D721Med (cell line): ENCODE measurements around the gene CUEDC1.
"Not testable (repeated sequence)": the region's sequence is repeated elsewhere in the genome, so short reads cannot be mapped to it uniquely, and the experiment has no call there.

Experiments used
- DNase-seq: peaks from one replicate; pipeline ENCODE4 v3.0.0; 2011; ENCODE audit warnings: low spot score; ENCODE audit not compliant: insufficient read length
- FAIRE-seq: peaks from 2 replicates; lab custom pipeline; 2011; peaks lifted over from hg19 to GRCh38; lab: Jason Lieb, UNC
- CTCF ChIP-seq: IDR thresholded peaks from 2 replicates; pipeline ENCODE4 v1.5.1; 2012; ENCODE audit warnings: mild to moderate bottlenecking, control low read depth; ENCODE audit not compliant: insufficient read depth; ENCODE audit errors: missing control alignments

Gene CUEDC1

GRCh38 chr17:57926723-57927047, 28.5 kb downstream of the CUEDC1 start:
- FAIRE-seq (no peak), DNase-seq (no peak)

DNA sequence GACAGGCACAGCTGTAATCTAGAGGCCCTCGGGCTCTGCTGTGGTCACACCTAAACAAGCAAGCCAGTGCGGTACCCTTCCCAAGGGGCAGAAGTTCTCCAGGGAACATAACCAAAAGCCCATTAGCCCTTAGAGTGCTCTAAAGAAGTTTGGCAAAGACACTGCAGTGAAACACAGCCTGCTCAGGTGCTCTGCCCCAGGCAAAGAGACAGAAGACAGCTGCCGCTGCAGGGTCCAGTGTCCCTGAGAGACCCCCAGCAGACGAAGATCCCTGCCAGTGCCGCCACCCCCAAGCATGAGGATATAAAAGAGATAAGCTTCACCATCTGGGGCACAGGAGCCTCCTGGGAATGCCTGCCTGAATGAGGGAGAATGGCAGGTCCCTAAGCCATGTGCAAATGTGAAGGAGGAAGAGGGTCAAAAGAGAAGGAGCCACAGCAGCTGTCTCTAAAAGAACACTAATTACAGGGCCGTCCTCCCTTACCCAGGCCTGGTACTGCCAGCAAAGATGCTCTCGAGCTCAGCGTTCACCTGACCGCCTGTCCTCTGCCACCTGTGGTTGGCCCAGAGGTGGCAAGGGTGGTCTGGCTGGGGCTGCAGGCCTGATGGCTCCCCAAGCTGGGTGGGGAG, 29.7 kb downstream of the CUEDC1 start:
- no peak for DNase-seq
- no peak for FAIRE-seq
- no peak for TF ChIP-seq CTCF

More at GRCh38 chr17:57926723-57927047, 28.5 kb downstream of the CUEDC1 start:
- TF ChIP-seq CTCF: no peak

DNA sequence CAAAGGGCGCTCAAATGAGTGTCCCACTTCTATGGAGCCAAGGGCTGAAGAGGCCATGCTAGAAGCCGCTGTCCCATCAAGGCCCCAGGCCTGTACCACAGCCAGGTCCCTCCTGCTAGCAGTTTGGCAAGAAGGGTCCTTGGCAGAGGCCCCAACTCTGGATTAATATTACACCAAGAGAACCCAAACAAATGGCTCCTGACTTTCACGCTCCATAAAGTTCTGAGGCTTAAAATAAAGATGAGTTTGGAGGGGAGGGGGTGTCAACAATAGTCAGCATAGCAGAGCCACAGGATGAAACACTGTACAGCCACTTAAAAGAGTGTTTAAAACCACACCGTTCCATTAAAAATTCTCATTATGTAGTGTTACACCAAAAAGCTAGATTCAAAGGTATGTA, 30.5 kb downstream of the CUEDC1 start:
- no peak for TF ChIP-seq CTCF
- FAIRE-seq (no peak), DNase-seq (no peak)

DNA sequence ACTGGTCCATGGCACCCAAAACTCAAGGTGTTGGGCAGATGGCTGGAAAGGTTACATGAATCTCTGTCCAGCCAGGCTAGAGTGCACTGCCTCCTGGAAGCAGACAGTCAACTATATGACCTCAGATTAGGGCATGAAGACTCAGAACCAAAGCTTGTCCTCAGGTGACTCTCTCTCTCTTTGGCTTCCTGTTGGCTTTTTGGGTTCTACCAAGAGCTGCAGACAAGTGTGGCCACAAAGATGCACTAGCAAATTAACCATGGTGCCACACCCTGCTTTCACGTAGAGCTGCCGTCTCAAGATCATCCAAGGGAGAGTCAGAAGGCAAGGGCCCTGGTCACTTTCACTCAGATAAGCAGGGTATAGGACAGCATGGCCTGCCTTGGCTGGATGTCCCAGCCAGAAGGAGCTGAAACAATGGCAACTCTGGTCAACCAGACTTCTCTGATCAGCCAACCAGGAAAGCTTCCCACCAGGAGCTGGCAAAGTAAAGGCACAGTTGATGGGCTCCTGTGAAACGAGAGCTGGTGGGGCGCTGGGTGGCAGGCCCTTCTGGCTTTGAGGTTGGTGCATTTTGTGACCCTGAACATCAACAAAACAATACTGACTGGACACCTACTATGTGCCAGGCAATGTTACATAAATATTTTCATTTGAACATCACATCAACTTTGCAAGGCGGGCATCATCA, 31.9 kb downstream of the CUEDC1 start:
- DNase-seq: no peak
- TF ChIP-seq CTCF: no peak
- FAIRE-seq: no peak

DNA sequence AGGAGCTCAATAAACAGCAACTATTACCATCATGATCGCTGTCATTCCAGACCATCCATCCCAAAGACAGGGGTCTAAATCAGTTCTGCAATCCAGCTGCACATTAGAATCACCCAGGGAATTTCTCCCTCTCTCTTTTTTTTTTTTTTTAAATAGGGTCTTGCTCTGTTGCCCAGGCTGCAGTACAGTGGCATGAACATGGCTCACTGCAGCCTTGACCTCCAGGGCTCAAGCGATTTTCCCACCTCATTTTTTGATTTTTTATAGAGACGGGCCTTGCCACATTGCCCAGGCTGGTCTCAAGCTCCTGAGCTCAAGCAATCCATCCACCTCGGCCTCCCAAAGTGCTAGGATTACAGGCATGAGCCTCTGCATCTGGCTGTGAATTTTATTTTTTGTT, 32.5 kb downstream of the CUEDC1 start:
- not testable (repeated sequence) for DNase-seq, FAIRE-seq

- FAIRE-seq (no peak), DNase-seq (no peak)
- TF ChIP-seq CTCF: no peak
These were observed 34.1 kb downstream of the CUEDC1 start for GRCh38 chr17:57920916-57921703.

DNA sequence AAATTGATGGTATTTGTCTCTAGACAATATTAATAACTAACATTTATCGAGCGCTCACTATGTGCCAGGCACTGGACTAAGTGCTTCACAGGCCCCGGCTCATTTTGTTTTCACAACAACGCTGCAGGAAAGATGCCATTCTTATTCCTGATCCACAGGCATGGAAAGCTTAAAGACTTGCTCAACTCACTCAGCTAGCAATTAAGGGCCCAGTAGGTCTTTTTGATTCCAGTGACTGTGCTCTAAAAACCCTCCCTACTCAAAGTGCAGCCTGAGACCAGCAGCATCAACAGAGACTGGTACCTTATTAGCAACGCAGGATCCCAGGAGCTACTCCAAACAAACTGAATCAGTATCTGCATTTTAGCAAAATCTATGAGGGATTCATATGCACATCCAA, 35.3 kb downstream of the CUEDC1 start:
- FAIRE-seq: peak; percentile 67
- no peak for DNase-seq
- no peak for TF ChIP-seq CTCF
